ENCODE measurements around the gene ACTR3. TPM values are rescaled to one million over a fixed set of nuclear protein-coding genes. Genes with fewer than 3 reads are reported as not detected.
"Not testable (repeated sequence)": the region's sequence is repeated elsewhere in the genome, so short reads cannot be mapped to it uniquely, and the experiment has no call there.

Gene ACTR3
- total and polyA plus RNA-seq, 4 donors: 34.4 to 99.6 (median 51.8) TPM

GRCh38 chr2:113840518-113840917 lies 49.4 kb upstream of the ACTR3 start:
- H3K4me1 ChIP-seq (ENCODE audit: control insufficient read depth in 4 of 4, insufficient read depth in 4 of 4, low read length in 3 of 4): no peaks in the 10 kb centered on the region
- no peak overlapping the region for H3K9ac ChIP-seq (ENCODE audit: low read depth in 1 of 2, low read length in 2 of 2)
- no peak for DNase-seq (ENCODE audit: low spot score)
- no peaks in the 10 kb centered on the region for H3K36me3 ChIP-seq (ENCODE audit: control insufficient read depth in 4 of 4, insufficient read depth in 3 of 4, low read depth in 1 of 4, low read length in 3 of 4)
- no peaks in the 10 kb centered on the region for H3K27me3 ChIP-seq (ENCODE audit: control insufficient read depth in 4 of 4, insufficient read depth in 4 of 4, low read length in 3 of 4)
- 93% methylated on average over 7 of the region's 7 CpGs for WGBS
- H3K27ac ChIP-seq (ENCODE audit: low read depth in 1 of 2, low read length in 2 of 2): no peak overlapping the region
- H3K4me3 ChIP-seq (ENCODE audit: low read depth in 1 of 3, low read length in 3 of 3): no peak overlapping the region
- TF ChIP-seq YY1 (IDR thresholded peaks at IDR 0.05) (no peak), TAF1 (conservative IDR thresholded peaks at IDR 0.05) (no peak), SP1 (IDR thresholded peaks at IDR 0.05) (no peak), ZBTB33 (IDR thresholded peaks at IDR 0.05) (no peak), GABPA (IDR thresholded peaks at IDR 0.05 in 1 of 2, conservative IDR thresholded peaks at IDR 0.05 in 1 of 2) (no peak), FOXA1 (IDR thresholded peaks at IDR 0.05) (no peak), HNF4G (IDR thresholded peaks at IDR 0.05) (no peak), FOXA2 (IDR thresholded peaks at IDR 0.05) (no peak)
- TF ChIP-seq, protein P1, sequence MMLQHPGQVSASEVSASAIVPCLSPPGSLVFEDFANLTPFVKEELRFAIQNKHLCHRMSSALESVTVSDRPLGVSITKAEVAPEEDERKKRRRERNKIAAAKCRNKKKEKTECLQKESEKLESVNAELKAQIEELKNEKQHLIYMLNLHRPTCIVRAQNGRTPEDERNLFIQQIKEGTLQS (IDR thresholded peaks at IDR 0.05): no peak
- TF ChIP-seq, protein P2, sequence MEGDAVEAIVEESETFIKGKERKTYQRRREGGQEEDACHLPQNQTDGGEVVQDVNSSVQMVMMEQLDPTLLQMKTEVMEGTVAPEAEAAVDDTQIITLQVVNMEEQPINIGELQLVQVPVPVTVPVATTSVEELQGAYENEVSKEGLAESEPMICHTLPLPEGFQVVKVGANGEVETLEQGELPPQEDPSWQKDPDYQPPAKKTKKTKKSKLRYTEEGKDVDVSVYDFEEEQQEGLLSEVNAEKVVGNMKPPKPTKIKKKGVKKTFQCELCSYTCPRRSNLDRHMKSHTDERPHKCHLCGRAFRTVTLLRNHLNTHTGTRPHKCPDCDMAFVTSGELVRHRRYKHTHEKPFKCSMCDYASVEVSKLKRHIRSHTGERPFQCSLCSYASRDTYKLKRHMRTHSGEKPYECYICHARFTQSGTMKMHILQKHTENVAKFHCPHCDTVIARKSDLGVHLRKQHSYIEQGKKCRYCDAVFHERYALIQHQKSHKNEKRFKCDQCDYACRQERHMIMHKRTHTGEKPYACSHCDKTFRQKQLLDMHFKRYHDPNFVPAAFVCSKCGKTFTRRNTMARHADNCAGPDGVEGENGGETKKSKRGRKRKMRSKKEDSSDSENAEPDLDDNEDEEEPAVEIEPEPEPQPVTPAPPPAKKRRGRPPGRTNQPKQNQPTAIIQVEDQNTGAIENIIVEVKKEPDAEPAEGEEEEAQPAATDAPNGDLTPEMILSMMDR (IDR thresholded peaks at IDR 0.05; ENCODE audit: low read depth, low read length, missing input control): no peak
- TF ChIP-seq, protein P3, sequence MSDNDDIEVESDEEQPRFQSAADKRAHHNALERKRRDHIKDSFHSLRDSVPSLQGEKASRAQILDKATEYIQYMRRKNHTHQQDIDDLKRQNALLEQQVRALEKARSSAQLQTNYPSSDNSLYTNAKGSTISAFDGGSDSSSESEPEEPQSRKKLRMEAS (IDR thresholded peaks at IDR 0.05): no peak
- no peaks in the 10 kb centered on the region for H3K9me3 ChIP-seq (ENCODE audit: control insufficient read depth in 4 of 4, low read length in 3 of 4)

DNA sequence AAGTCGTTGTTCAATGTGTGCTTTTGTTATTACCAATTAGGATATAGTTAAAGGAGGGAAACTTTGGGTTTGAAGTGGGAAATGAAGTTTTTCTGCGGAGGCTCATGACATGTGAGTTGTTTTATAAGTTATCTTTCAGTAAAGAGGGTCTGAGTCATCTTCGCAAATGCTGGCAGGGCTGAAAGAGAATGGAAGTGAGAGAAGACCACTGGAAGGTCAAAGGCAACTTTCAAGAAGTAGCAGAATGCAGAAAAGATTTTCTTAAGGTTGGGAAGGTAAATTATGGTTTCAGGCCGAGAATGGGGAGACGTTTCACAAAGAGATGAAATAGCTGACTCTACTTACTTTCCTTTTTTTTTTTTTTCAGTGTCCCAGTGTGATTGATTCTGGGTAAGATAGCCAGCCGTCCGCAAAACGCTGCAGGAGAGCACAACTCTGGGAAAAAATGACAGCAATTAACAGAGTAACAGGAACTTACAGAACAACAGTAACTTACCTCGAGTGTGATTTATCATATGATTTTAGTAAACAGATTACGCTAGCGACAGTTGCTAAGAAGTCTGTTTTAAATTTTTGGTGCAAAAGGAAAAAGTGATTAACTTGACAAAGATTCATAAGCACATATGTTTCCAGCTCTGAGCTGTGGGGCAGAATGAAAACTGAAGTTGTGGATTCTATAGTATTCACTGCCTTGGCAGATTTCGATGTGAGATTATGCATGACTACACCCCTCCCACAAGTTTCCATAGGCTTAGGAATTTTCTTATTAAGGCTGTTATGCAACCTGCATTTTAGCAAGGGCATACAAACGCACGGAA lies 46.8 kb upstream of the ACTR3 start:
- TF ChIP-seq HNF4A (conservative IDR thresholded peaks at IDR 0.05) (no peak), SP1 (IDR thresholded peaks at IDR 0.05) (no peak), EGR1 (IDR thresholded peaks at IDR 0.05; ENCODE audit: low read depth in 2 of 2) (no peak)
- Histone ChIP-seq H3K27me3 (ENCODE audit: control insufficient read depth in 4 of 4, insufficient read depth in 4 of 4, low read length in 3 of 4) (no peaks in the 10 kb centered on the region), H3K4me3 (ENCODE audit: low read depth in 1 of 3, low read length in 3 of 3) (no peak overlapping the region), H3K4me1 (ENCODE audit: control insufficient read depth in 4 of 4, insufficient read depth in 4 of 4, low read length in 3 of 4) (no peaks in the 10 kb centered on the region), H3K9me3 (ENCODE audit: control insufficient read depth in 4 of 4, low read length in 3 of 4) (no peaks in the 10 kb centered on the region), H3K9ac (ENCODE audit: low read depth in 1 of 2, low read length in 2 of 2) (no peak overlapping the region), H3K36me3 (ENCODE audit: control insufficient read depth in 4 of 4, insufficient read depth in 3 of 4, low read depth in 1 of 4, low read length in 3 of 4) (no peaks in the 10 kb centered on the region), H3K27ac (ENCODE audit: low read depth in 1 of 2, low read length in 2 of 2) (no peak overlapping the region)
- no peak for DNase-seq (ENCODE audit: low spot score)
- 86% methylated on average over 14 of the region's 14 CpGs for WGBS

- H3K9me3 ChIP-seq (ENCODE audit: control insufficient read depth in 4 of 4, low read length in 3 of 4); H3K4me1 ChIP-seq (ENCODE audit: control insufficient read depth in 4 of 4, insufficient read depth in 4 of 4, low read length in 3 of 4); H3K4me3 ChIP-seq (ENCODE audit: low read depth in 1 of 3, low read length in 3 of 3); H3K27me3 ChIP-seq (ENCODE audit: control insufficient read depth in 4 of 4, insufficient read depth in 4 of 4, low read length in 3 of 4); DNase-seq (ENCODE audit: low spot score); H3K36me3 ChIP-seq (ENCODE audit: control insufficient read depth in 4 of 4, insufficient read depth in 3 of 4, low read depth in 1 of 4, low read length in 3 of 4); H3K27ac ChIP-seq (ENCODE audit: low read depth in 1 of 2, low read length in 2 of 2); H3K9ac ChIP-seq (ENCODE audit: low read depth in 1 of 2, low read length in 2 of 2): not testable (repeated sequence)
- 96% methylated on average over 4 of the region's 4 CpGs for WGBS
These were observed 46.2 kb upstream of the ACTR3 start for GRCh38 chr2:113843737-113844050.

All from liver (tissue), 9 donors.